CD4-positive, alpha-beta T cell treated with Interleukin-15 for 1 hour (primary cell): ENCODE results near the gene VWA7.
"Not testable (repeated sequence)": the region's sequence is repeated elsewhere in the genome, so short reads cannot be mapped to it uniquely, and the experiment has no call there.

Source experiments
- DNase-seq: peaks from one replicate; pipeline ENCODE4 v3.0.0-alpha.2; 2020

The VWA7 gene

GRCh38 chr6:31776989-31777666, at the start of gene VWA7:
Gene VWA7 (minus strand): TSS chr6:31777328. CDS start chr6:31776779, 549 bp downstream.
- DNase-seq, result peak; percentile 85

- DNase-seq, result peak; percentile 34
Observed at GRCh38 chr6:31826793-31827285, 49.7 kb upstream of the VWA7 start.

- no peak for DNase-seq
Observed at GRCh38 chr6:31825553-31825952, 48.4 kb upstream of the VWA7 start.

GRCh38 chr6:31823592-31824196, 46.6 kb upstream of the VWA7 start:
- DNase-seq, result not testable (repeated sequence)

GRCh38 chr6:31822036-31822821, 45.1 kb upstream of the VWA7 start:
- peak; percentile 81 for DNase-seq

- peak; percentile 53 for DNase-seq
Observed at GRCh38 chr6:31821301-31822035, 44.3 kb upstream of the VWA7 start.

- not testable (repeated sequence) for DNase-seq
Observed at GRCh38 chr6:31820399-31820798, 43.3 kb upstream of the VWA7 start.

GRCh38 chr6:31819871-31820299, 42.8 kb upstream of the VWA7 start:
- DNase-seq, result no peak

GRCh38 chr6:31817929-31818511, 40.9 kb upstream of the VWA7 start:
- DNase-seq, result peak; percentile 22

GRCh38 chr6:31817133-31817928, 40.2 kb upstream of the VWA7 start:
- DNase-seq, result peak; percentile 33

- peak; percentile 89 for DNase-seq
Observed at GRCh38 chr6:31815025-31815838, 38.1 kb upstream of the VWA7 start, which contains the start of the genes HSPA1A and HSPA1L. Gene HSPA1A (plus strand): TSS chr6:31815543. CDS start chr6:31815757, 214 bp downstream. Gene HSPA1L (minus strand): TSS chr6:31815283. CDS start chr6:31811972, 3,311 bp downstream.

- DNase-seq, result peak; percentile 73
Observed at GRCh38 chr6:31814677-31815024, 37.5 kb upstream of the VWA7 start.

GRCh38 chr6:31813465-31813849, 36.3 kb upstream of the VWA7 start:
- DNase-seq, result no peak

- DNase-seq, result no peak
Observed at GRCh38 chr6:31811645-31812044, 34.5 kb upstream of the VWA7 start.

- DNase-seq, result not testable (repeated sequence)
Observed at GRCh38 chr6:31808599-31808998, 31.5 kb upstream of the VWA7 start.

- peak; percentile 98 for DNase-seq
Observed at GRCh38 chr6:31806470-31807272, 29.5 kb upstream of the VWA7 start, which contains the start of gene LSM2. Gene LSM2 (minus strand): TSS chr6:31806966. CDS start chr6:31806757, 209 bp downstream.

- no peak for DNase-seq
Observed at GRCh38 chr6:31805939-31806469, 28.9 kb upstream of the VWA7 start.

GRCh38 chr6:31801031-31801927, 24.2 kb upstream of the VWA7 start:
- DNase-seq, result not testable (repeated sequence)
